Stomach smooth muscle (tissue), 2 donors: ENCODE data around the gene MEIG1.
"Not testable (repeated sequence)": the region's sequence is repeated elsewhere in the genome, so short reads cannot be mapped to it uniquely, and the experiment has no call there.

Experiments used
- H3K27ac ChIP-seq: one replicate; pipeline ENCODE4 v1.7.0; 2013; ENCODE audit warnings: mild to moderate bottlenecking, low read length, inconsistent platforms
- H3K27me3 ChIP-seq, 2 donors: one replicate each; pipeline ENCODE4 v1.7.0; 2013; ENCODE audit warnings: low read length in 2 of 2; ENCODE audit not compliant: insufficient read depth in 2 of 2, control insufficient read depth in 1 of 2
- H3K36me3 ChIP-seq, 2 donors: one replicate each; pipeline ENCODE4 v1.7.0; 2013; ENCODE audit warnings: low read length in 2 of 2; ENCODE audit not compliant: control insufficient read depth in 2 of 2, insufficient read depth in 2 of 2
- H3K4me1 ChIP-seq: one replicate; pipeline ENCODE4 v1.7.0; 2013; ENCODE audit warnings: low read length; ENCODE audit not compliant: control insufficient read depth, insufficient read depth
- H3K4me3 ChIP-seq, 2 donors: one replicate each; pipeline ENCODE4 v1.7.0; 2013; ENCODE audit warnings: low read length in 2 of 2
- H3K9ac ChIP-seq, 2 donors: one replicate each; pipeline ENCODE4 v1.7.0; 2013; ENCODE audit warnings: low read length in 2 of 2, mild to moderate bottlenecking in 1 of 2
- H3K9me3 ChIP-seq, 2 donors: one replicate each; pipeline ENCODE4 v1.7.0; 2013; ENCODE audit warnings: low read length in 2 of 2; ENCODE audit not compliant: control insufficient read depth in 2 of 2
- donor health status: healthy.
- donor health status: Pancreatic carcinoma.

The MEIG1 gene

GRCh38 chr10:14954001-14954770 lies 5.0 kb upstream of the MEIG1 start, which contains the start of gene DCLRE1C:
TSS of gene DCLRE1C (minus strand) at chr10:14954096. CDS start at chr10:14954010, 86 bp downstream.
- Histone ChIP-seq H3K9me3 (no peaks in the 10 kb centered on the region), H3K4me3 (peak within 1 kb of the TSS; percentile 94 to 97)

GRCh38 chr10:14954934-14955333 lies 4.3 kb upstream of the MEIG1 start:
- Histone ChIP-seq H3K4me1 (peaks cover 12% of the 10 kb centered on the region), H3K9ac (no peak overlapping the region), H3K36me3 (no peaks in the 10 kb centered on the region), H3K9me3 (no peaks in the 10 kb centered on the region), H3K27me3 (no peaks in the 10 kb centered on the region), H3K27ac (no peak overlapping the region), H3K4me3 (no peak overlapping the region)

More at GRCh38 chr10:14954001-14954770, 5.0 kb upstream of the MEIG1 start, which contains the start of gene DCLRE1C:
- Histone ChIP-seq H3K36me3 (no peaks in the 10 kb centered on the region), H3K4me1 (peaks cover 11% of the 10 kb centered on the region), H3K27ac (peak within 1 kb of the TSS; percentile 75), H3K27me3 (no peaks in the 10 kb centered on the region), H3K9ac (peak within 1 kb of the TSS; percentile 78 to 79)

DNA sequence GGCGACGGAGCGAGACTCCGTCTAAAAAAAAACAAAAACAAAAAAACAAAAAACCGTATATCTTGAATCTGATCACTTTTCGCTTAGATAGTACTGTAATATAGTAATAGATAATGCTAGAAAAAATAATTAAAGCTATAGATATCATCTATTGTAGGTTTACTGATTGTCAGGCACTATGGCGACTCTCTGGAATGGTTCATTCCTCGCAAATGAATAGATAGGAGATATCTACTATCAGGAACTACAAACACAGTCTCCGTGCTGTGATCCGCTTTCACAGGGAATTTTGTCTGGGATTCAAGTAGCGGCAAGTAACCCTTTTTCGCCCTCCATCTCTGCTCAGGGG lies 342 bp upstream of the MEIG1 start:
- H3K36me3 ChIP-seq = no peaks in the 10 kb centered on the region
- peak overlapping the region; percentile 80 to 88 for H3K4me3 ChIP-seq
- H3K27ac ChIP-seq = peak overlapping the region; percentile 94
- H3K9me3 ChIP-seq = no peaks in the 10 kb centered on the region
- H3K4me1 ChIP-seq = peaks cover 4% of the 10 kb centered on the region
- peak overlapping the region; percentile 92 to 95 for H3K9ac ChIP-seq
- H3K27me3 ChIP-seq = no peaks in the 10 kb centered on the region

DNA sequence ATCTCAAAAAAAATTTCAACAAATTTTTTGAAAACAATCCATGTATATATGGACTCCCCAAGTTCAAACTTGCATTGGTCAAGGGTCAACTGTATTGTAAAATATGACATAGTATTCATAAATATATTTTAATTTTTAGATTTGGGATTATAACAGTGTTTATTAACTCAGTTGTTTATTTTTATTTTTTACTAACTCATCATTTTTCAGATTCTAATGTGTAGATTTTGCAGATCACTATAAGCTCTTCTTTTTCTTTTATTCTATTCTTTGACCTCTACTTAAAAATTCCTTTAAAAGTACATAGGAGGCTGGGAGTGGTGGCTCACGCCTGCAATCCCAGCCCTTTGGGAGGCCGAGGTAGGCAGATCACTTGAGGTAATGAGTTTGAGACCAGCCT lies 8.7 kb downstream of the MEIG1 start:
- Histone ChIP-seq H3K9ac (no peak overlapping the region), H3K4me3 (no peak overlapping the region), H3K9me3 (no peaks in the 10 kb centered on the region), H3K27ac (no peak overlapping the region), H3K4me1 (no peaks in the 10 kb centered on the region), H3K27me3 (no peaks in the 10 kb centered on the region), H3K36me3 (no peaks in the 10 kb centered on the region)

GRCh38 chr10:14971867-14972448 lies 12.8 kb downstream of the MEIG1 start:
- Histone ChIP-seq H3K9ac (no peak overlapping the region), H3K27me3 (peaks cover 2 to 6% of the 10 kb centered on the region in 2 donors), H3K4me1 (no peaks in the 10 kb centered on the region), H3K27ac (no peak overlapping the region), H3K36me3 (no peaks in the 10 kb centered on the region), H3K9me3 (no peaks in the 10 kb centered on the region), H3K4me3 (no peak overlapping the region)

- H3K4me3 ChIP-seq, H3K27ac ChIP-seq, H3K27me3 ChIP-seq, H3K9me3 ChIP-seq, H3K4me1 ChIP-seq, H3K9ac ChIP-seq, H3K36me3 ChIP-seq: not testable (repeated sequence)
Observed at GRCh38 chr10:14974153-14974998, 15.2 kb downstream of the MEIG1 start.

DNA sequence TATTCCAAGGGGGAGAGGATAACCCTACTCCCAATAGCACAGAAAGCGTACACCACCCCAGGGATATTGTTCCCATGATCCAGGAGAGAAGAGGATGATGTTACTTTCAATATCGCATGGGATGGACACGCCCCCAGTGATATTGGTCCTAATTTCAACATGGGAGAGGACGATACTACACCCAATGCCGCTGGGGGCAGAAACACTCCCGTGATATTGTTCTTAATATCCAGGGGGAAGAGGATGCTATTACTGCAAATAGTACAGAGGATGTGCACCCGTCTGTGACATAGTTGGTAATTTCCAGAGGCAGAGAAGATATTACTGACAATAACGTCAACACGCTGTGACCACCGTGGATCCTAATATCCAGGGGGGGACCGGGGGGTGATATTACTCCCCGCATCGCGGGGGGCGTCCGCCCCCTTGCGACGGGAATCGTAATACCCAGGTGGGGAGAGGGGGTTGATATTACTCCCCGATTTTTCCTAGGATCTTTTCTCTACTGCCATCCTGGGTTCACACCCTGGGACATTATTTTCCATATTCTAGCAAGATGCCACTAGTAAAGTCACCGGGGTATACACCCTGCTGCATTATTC lies 16.6 kb downstream of the MEIG1 start:
- Histone ChIP-seq H3K4me1 (no peaks in the 10 kb centered on the region), H3K9me3 (no peaks in the 10 kb centered on the region), H3K9ac (no peak overlapping the region), H3K4me3 (no peak overlapping the region), H3K36me3 (no peaks in the 10 kb centered on the region), H3K27me3 (peaks cover 2 to 6% of the 10 kb centered on the region in 2 donors), H3K27ac (no peak overlapping the region)

DNA sequence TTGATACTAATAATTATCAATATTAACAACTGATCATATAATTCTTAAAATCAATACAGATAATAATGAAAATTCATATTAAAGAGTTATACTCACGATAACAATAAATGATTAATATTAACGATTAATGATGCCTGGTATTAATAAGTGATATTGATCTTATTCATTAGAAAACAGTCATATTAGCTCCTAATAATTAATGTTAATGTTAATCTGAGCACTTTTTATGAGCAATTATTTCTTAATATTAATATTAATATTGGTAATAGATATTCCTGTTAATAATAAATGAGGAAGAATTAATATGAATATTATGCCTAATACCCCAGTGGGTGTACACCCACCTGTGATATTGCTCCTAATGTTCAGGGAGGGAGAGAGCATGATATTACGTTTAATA lies 23.6 kb downstream of the MEIG1 start:
- no peaks in the 10 kb centered on the region for H3K27me3 ChIP-seq
- no peak overlapping the region for H3K9ac ChIP-seq
- no peak overlapping the region for H3K4me3 ChIP-seq
- H3K27ac ChIP-seq = no peak overlapping the region
- H3K36me3 ChIP-seq = no peaks in the 10 kb centered on the region
- no peaks in the 10 kb centered on the region for H3K9me3 ChIP-seq
- no peaks in the 10 kb centered on the region for H3K4me1 ChIP-seq

GRCh38 chr10:14989552-14989951 lies 30.4 kb downstream of the MEIG1 start:
- not testable (repeated sequence) for H3K9ac ChIP-seq, H3K4me1 ChIP-seq, H3K27me3 ChIP-seq, H3K4me3 ChIP-seq, H3K9me3 ChIP-seq, H3K27ac ChIP-seq, H3K36me3 ChIP-seq

DNA sequence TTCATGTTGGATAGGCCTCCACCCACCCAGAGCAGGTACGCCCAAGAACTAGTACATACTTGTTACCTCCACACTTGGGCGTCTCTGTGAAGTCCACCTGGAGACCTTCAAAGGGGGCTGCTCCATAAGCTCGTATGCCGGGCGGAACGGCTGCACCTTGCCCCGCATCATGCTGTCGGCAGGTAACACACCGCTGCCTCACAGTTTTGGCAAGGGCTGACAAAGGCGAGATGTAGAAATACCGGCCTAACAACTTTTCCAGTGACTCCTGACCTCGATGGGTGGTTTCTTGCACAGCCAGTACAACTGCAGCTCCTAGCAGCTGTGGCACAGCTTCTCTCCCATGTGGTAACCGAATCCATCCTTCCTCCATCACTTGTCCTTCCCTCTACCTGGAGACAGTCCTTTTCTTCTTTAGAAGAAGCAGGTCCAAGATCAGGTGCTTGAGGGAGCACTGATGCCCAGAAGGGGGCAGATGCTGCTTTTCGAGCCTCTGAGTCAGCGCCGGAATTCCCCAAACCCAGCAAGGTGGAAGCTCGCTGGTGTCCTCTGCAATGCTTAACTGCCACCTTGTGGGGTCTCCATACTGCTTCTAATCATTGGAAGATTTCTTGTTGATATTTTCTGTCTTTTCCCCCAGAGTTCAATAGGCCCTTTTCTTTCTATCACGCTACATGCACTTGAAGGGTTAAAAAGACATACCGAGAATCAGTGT lies 32.0 kb downstream of the MEIG1 start:
- H3K4me1 ChIP-seq, H3K4me3 ChIP-seq: not testable (repeated sequence)

More for the DNA sequence above, 32.0 kb downstream of the MEIG1 start:
- H3K36me3 ChIP-seq, H3K27ac ChIP-seq, H3K9ac ChIP-seq, H3K27me3 ChIP-seq, H3K9me3 ChIP-seq: not testable (repeated sequence)
